Measurements from ENCODE around the gene NCKAP5L. TPM values are rescaled to one million over a fixed set of nuclear protein-coding genes. Genes with fewer than 3 reads are reported as not detected.

The NCKAP5L gene
- polyA plus RNA-seq, 1 donor (not counting 4 experiments of a cell fraction or from before 2014, with no cell fraction given), result 3.9 TPM

- Histone ChIP-seq H3K9me1 (ENCODE audit: control insufficient read depth, extremely low read depth, insufficient read depth, low read length) (no peaks in the 10 kb centered on the region), H3K4me2 (ENCODE audit: control insufficient read depth, extremely low read depth, insufficient read depth, low read depth, low read length) (no peak overlapping the region), H4K20me1 (ENCODE audit: control insufficient read depth, extremely low read depth, insufficient read depth, low read length) (no peaks in the 10 kb centered on the region), H3K27me3 (ENCODE audit: control insufficient read depth, extremely low read depth, insufficient read depth, low read length) (no peaks in the 10 kb centered on the region), H2AFZ (ENCODE audit: control insufficient read depth, low read length) (no peak overlapping the region), H3K27ac (ENCODE audit: control insufficient read depth, insufficient read depth, low read length) (no peak overlapping the region), H3K4me1 (ENCODE audit: control insufficient read depth, extremely low read depth, insufficient read depth, low read length) (no peaks in the 10 kb centered on the region), H3K4me3 (ENCODE audit: control insufficient read depth in 2 of 3, extremely low read depth in 1 of 3, insufficient read depth in 2 of 3, low read depth in 1 of 3, low read length in 3 of 3) (no peak overlapping the region), H3K9me3 (ENCODE audit: control insufficient read depth, low read depth, low read length) (no peaks in the 10 kb centered on the region), H3K9ac (ENCODE audit: control insufficient read depth, extremely low read depth, insufficient read depth, low read length) (no peak overlapping the region), H3K79me2 (ENCODE audit: control insufficient read depth, insufficient read depth, low read length) (no peaks in the 10 kb centered on the region), H3K36me3 (ENCODE audit: control insufficient read depth in 2 of 2, extremely low read depth in 1 of 2, insufficient read depth in 2 of 2, low read length in 2 of 2) (peaks cover 10 to 46% of the 10 kb centered on the region in 2 experiments)
- TF ChIP-seq EZH2 (IDR thresholded peaks at IDR 0.05; ENCODE audit: low read length) (no peak), CTCF (optimal IDR thresholded peaks at IDR 0.05 in 1 of 3, IDR thresholded peaks at IDR 0.05 in 1 of 3, conservative IDR thresholded peaks at IDR 0.05 in 1 of 3; ENCODE audit: extremely low read depth in 1 of 3, insufficient read depth in 2 of 3, low read length in 3 of 3) (no peak)
- dilution Hi-C loops (cut with MboI; ENCODE audit: extremely low pct_ligation_motif_present, low sequenced_read_pairs), result no loop called here
- FAIRE-seq, result no peak
- no peak for DNase-seq (ENCODE audit: low read depth, low spot score)
Measured at GRCh38 chr12:49795654-49796105, 32.5 kb downstream of the NCKAP5L start.

- DNase-seq (ENCODE audit: low read depth, low spot score) (no peak), FAIRE-seq (no peak)
- Histone ChIP-seq H3K27me3 (ENCODE audit: control insufficient read depth, extremely low read depth, insufficient read depth, low read length) (no peaks in the 10 kb centered on the region), H4K20me1 (ENCODE audit: control insufficient read depth, extremely low read depth, insufficient read depth, low read length) (no peaks in the 10 kb centered on the region), H3K36me3 (ENCODE audit: control insufficient read depth in 2 of 2, extremely low read depth in 1 of 2, insufficient read depth in 2 of 2, low read length in 2 of 2) (peaks cover 10 to 43% of the 10 kb centered on the region in 2 experiments), H3K9ac (ENCODE audit: control insufficient read depth, extremely low read depth, insufficient read depth, low read length) (no peak overlapping the region), H3K4me2 (ENCODE audit: control insufficient read depth, extremely low read depth, insufficient read depth, low read depth, low read length) (no peak overlapping the region), H3K27ac (ENCODE audit: control insufficient read depth, insufficient read depth, low read length) (no peak overlapping the region), H3K4me3 (ENCODE audit: control insufficient read depth in 2 of 3, extremely low read depth in 1 of 3, insufficient read depth in 2 of 3, low read depth in 1 of 3, low read length in 3 of 3) (no peak overlapping the region), H3K79me2 (ENCODE audit: control insufficient read depth, insufficient read depth, low read length) (no peaks in the 10 kb centered on the region), H2AFZ (ENCODE audit: control insufficient read depth, low read length) (no peak overlapping the region), H3K9me1 (ENCODE audit: control insufficient read depth, extremely low read depth, insufficient read depth, low read length) (no peaks in the 10 kb centered on the region), H3K9me3 (ENCODE audit: control insufficient read depth, low read depth, low read length) (no peaks in the 10 kb centered on the region), H3K4me1 (ENCODE audit: control insufficient read depth, extremely low read depth, insufficient read depth, low read length) (no peaks in the 10 kb centered on the region)
- dilution Hi-C loops (cut with MboI; ENCODE audit: extremely low pct_ligation_motif_present, low sequenced_read_pairs), result no loop called here
- no peak for TF ChIP-seq CTCF (optimal IDR thresholded peaks at IDR 0.05 in 1 of 3, IDR thresholded peaks at IDR 0.05 in 1 of 3, conservative IDR thresholded peaks at IDR 0.05 in 1 of 3; ENCODE audit: extremely low read depth in 1 of 3, insufficient read depth in 2 of 3, low read length in 3 of 3)
- no peak for TF ChIP-seq EZH2 (IDR thresholded peaks at IDR 0.05; ENCODE audit: low read length)
Measured at GRCh38 chr12:49794811-49795653, 33.2 kb downstream of the NCKAP5L start.
